HepG2 (cell line): ENCODE measurements around the gene ZACN. TPM values are rescaled to one million over a fixed set of nuclear protein-coding genes. Genes with fewer than 3 reads are reported as not detected.
A peak's percentile ranks its signal among the peaks of the same experiment; 100 is the strongest.

Experiments
- ARNT ChIP-seq: fragments of 450-650 bp; IDR thresholded peaks from 2 replicates; pipeline ENCODE4 v1.6.1; 2017
- CBFB ChIP-seq: sonication (generic); formaldehyde crosslinking; IDR thresholded peaks from 2 replicates; pipeline ENCODE4 v1.4.0; 2020; ENCODE audit warnings: missing genetic modification reagents
- FOXJ3 ChIP-seq: sonication (generic); formaldehyde crosslinking; IDR thresholded peaks from 2 replicates; pipeline ENCODE4 v1.4.0; 2020; ENCODE audit warnings: missing genetic modification reagents, mild to moderate bottlenecking, borderline replicate concordance
- FOXO1 ChIP-seq: sonication (generic); formaldehyde crosslinking; IDR thresholded peaks from 2 replicates; pipeline ENCODE4 v1.4.0; 2020; ENCODE audit warnings: missing genetic modification reagents
- FOXP1 ChIP-seq, 2 experiments: fragments of 450-650 bp in 1 of 2; IDR thresholded peaks; 2 replicates each; pipeline ENCODE4 v1.6.1; 2017 to 2018; ENCODE audit warnings: antibody characterized with exemption in 1 of 2
- HDAC1 ChIP-seq: sonication (generic); formaldehyde crosslinking; IDR thresholded peaks from 2 replicates; pipeline ENCODE4 v1.5.1; 2020; ENCODE audit warnings: mild to moderate bottlenecking, missing genetic modification reagents
- HNF4G ChIP-seq, 2 experiments: sonication (generic) in 1 of 2; formaldehyde crosslinking in 1 of 2; IDR thresholded peaks; 2 replicates each; pipeline versions ENCODE4 v1.4.0 to v1.6.1; 2011 to 2020; ENCODE audit warnings: borderline replicate concordance in 2 of 2, low read depth in 2 of 2, mild to moderate bottlenecking in 2 of 2, low read length in 1 of 2, missing genetic modification reagents in 1 of 2, moderate library complexity in 1 of 2
- KLF12 ChIP-seq: sonication (generic); formaldehyde crosslinking; IDR thresholded peaks from 2 replicates; pipeline ENCODE4 v1.4.0; 2020; ENCODE audit warnings: missing genetic modification reagents, borderline replicate concordance
- PAX8 ChIP-seq: sonication (generic); formaldehyde crosslinking; IDR thresholded peaks from 2 replicates; pipeline ENCODE4 v1.8.0; 2022; ENCODE audit warnings: mild to moderate bottlenecking, missing genetic modification reagents, borderline replicate concordance
- RAD51 ChIP-seq: fragments of 450-650 bp; IDR thresholded peaks from 2 replicates; pipeline ENCODE4 v1.6.1; 2016; ENCODE audit warnings: borderline replicate concordance
- SMARCC2 ChIP-seq: fragments of 450-650 bp; IDR thresholded peaks from 2 replicates; pipeline ENCODE4 v1.6.1; 2017; ENCODE audit warnings: antibody characterized with exemption, mild to moderate bottlenecking
- SNRNP70 ChIP-seq: fragments of 200-400 bp; formaldehyde crosslinking; IDR thresholded peaks from 2 replicates; pipeline ENCODE4 v1.6.1; 2017; ENCODE audit warnings: mild to moderate bottlenecking, low read depth, low read length, moderate library complexity
- SSRP1 ChIP-seq: IDR thresholded peaks from 2 replicates; pipeline ENCODE4 v1.6.1; 2016; ENCODE audit warnings: control low read depth
- TCF7 ChIP-seq: sonication (generic); IDR thresholded peaks from 2 replicates; pipeline ENCODE4 v1.6.1; 2016; ENCODE audit warnings: antibody characterized with exemption, low read depth
- THAP8 ChIP-seq: sonication (generic); formaldehyde crosslinking; IDR thresholded peaks from 2 replicates; pipeline ENCODE4 v1.5.1; 2020; ENCODE audit warnings: missing genetic modification reagents, mild to moderate bottlenecking, borderline replicate concordance
- ZNF34 ChIP-seq: sonication (generic); formaldehyde crosslinking; IDR thresholded peaks from 2 replicates; pipeline ENCODE4 v1.4.0; 2020; ENCODE audit warnings: mild to moderate bottlenecking, missing genetic modification reagents, borderline replicate concordance
- ZNF512B ChIP-seq: sonication (generic); formaldehyde crosslinking; IDR thresholded peaks from 2 replicates; pipeline ENCODE4 v1.5.1; 2020; ENCODE audit warnings: missing genetic modification reagents, mild to moderate bottlenecking, borderline replicate concordance
- polyA plus RNA-seq, 8 experiments: library from polyadenylated mRNA; depleted of rRNA in 3 of 8; stranded (reverse) in 7 of 8; unstranded in 1 of 8; fragments of >200 nt; fragmentation: Illumina TruSeq in 4 of 8; extraction: Trizol in 4 of 8; gene quantifications; 2 replicates each; pipeline versions ENCODE4 v1.2.1 to v1.2.3, GENCODE V29; 2011 to 2016; ENCODE audit warnings: low read depth in 4 of 8, missing spikeins in 1 of 8, mixed read lengths in 1 of 8; ENCODE audit not compliant: insufficient read depth in 1 of 8
- total RNA-seq, 5 experiments: library from RNA; depleted of rRNA; stranded (reverse); fragments of >200 nt; fragmentation: Illumina TruSeq; extraction: Trizol; gene quantifications; 2 replicates each; pipeline ENCODE4 v1.2.3, GENCODE V29; 2016; ENCODE audit warnings: low read depth in 1 of 5
- TF ChIP-seq, protein P1 (sequence below), 2 experiments: sonication (generic) in 1 of 2; formaldehyde crosslinking in 1 of 2; IDR thresholded peaks; 2 replicates each; pipeline versions ENCODE4 v1.6.1 to v1.9.0; 2014 to 2022; ENCODE audit warnings: antibody characterized with exemption in 1 of 2, borderline replicate concordance in 1 of 2, inconsistent platforms in 1 of 2, low read depth in 1 of 2, missing genetic modification reagents in 1 of 2

Gene ZACN
- total and polyA plus RNA-seq, 2 of the 13 experiments (the other 11 are each of a cell fraction or from before 2014, with no cell fraction given) = 0.11 to 0.15 TPM

DNA sequence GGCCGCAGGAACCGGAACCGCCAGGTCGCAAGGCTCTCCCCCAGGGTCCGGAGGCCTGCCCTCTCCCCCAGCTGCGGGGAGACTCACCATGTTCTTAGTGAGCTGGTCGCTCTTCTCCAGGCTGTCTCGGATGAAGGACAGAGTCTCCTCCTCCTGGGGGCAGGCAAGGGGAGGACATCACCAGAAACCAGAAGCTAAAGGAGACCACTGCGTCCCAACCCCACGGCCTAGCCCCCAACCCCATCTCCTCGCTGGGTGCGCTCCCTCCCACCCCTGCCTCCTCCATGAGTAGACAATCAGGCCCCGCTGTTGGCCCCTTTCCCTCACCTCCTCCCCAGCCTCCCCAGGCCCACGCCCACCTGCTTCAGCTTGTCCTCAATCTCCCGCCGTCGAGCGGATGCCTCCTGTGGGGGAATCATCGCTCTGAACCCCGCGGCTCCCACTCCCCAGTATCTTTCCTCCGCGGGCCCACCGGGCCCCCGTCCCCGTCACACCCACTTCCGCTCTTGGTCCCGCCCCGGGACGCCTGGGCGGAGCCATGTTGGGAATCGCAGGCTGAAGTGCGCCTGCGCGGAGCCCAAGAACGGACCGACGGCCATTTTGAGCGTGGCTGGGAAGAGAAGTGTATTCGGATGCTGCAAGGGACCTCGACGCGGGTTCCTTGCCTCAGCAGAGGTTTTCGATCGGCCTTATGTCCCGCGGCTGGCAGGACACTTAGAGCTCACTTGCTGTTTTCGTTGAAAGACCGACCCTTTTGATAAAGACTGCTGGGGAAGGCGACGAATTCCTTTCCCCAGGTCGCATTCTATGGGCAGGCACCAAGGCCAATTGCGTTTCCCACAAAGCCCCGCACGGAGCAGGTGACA is 24.5 kb downstream of the ZACN start, which contains the start of gene EXOC7 (continued):
- TF ChIP-seq FOXJ3 (no peak), HNF4G (IDR thresholded peaks at IDR 0.05; ENCODE audit: borderline replicate concordance, low read depth, low read length) (no peak), HNF4G (CRISPR knock-in tag; IDR thresholded peaks at IDR 0.05; ENCODE audit: borderline replicate concordance, low read depth) (peak; percentile 62), ZNF34 (CRISPR knock-in tag) (no peak), FOXP1 (IDR thresholded peaks at IDR 0.05) (no peak), FOXP1 (CRISPR knock-in tag; IDR thresholded peaks at IDR 0.05) (no peak), SMARCC2 (no peak), TCF7 (no peak), ARNT (no peak), THAP8 (no peak), SNRNP70 (no peak), RAD51 (no peak), PAX8 (CRISPR knock-in tag) (no peak), HDAC1 (CRISPR knock-in tag) (peak; percentile 94), SSRP1 (CRISPR knock-in tag) (no peak; the same call in 1 of the 2 replicates), KLF12 (no peak), CBFB (CRISPR knock-in tag) (0 out of 2 replicates have a peak, but pooled peaks have one; percentile 0), FOXO1 (peak; percentile 62), ZNF512B (CRISPR knock-in tag) (no peak)
- TF ChIP-seq, protein P1, sequence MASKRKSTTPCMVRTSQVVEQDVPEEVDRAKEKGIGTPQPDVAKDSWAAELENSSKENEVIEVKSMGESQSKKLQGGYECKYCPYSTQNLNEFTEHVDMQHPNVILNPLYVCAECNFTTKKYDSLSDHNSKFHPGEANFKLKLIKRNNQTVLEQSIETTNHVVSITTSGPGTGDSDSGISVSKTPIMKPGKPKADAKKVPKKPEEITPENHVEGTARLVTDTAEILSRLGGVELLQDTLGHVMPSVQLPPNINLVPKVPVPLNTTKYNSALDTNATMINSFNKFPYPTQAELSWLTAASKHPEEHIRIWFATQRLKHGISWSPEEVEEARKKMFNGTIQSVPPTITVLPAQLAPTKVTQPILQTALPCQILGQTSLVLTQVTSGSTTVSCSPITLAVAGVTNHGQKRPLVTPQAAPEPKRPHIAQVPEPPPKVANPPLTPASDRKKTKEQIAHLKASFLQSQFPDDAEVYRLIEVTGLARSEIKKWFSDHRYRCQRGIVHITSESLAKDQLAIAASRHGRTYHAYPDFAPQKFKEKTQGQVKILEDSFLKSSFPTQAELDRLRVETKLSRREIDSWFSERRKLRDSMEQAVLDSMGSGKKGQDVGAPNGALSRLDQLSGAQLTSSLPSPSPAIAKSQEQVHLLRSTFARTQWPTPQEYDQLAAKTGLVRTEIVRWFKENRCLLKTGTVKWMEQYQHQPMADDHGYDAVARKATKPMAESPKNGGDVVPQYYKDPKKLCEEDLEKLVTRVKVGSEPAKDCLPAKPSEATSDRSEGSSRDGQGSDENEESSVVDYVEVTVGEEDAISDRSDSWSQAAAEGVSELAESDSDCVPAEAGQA (IDR thresholded peaks at IDR 0.05; ENCODE audit: low read depth) = peak; percentile 88
- TF ChIP-seq, protein P1 (CRISPR knock-in tag; IDR thresholded peaks at IDR 0.05; ENCODE audit: borderline replicate concordance) = 0 out of 2 replicates have a peak, but pooled peaks have one; percentile 24
